Hepatocyte (in vitro differentiated cells): ENCODE data around the gene MICU2. TPM values are rescaled to one million over a fixed set of nuclear protein-coding genes. Genes with fewer than 3 reads are reported as not detected.

ENCODE experiments used
- DNase-seq: peaks from one replicate; pipeline ENCODE4 v3.0.0-alpha.2; 2016; ENCODE audit warnings: low spot score
- H2AFZ ChIP-seq: fragments of 200-600 bp; sonication (generic); 2 replicates; pipeline ENCODE4 v1.6.0; 2016; ENCODE audit warnings: antibody characterized with exemption, mild to moderate bottlenecking
- H3K27ac ChIP-seq: fragments of 200-600 bp; sonication (generic); 2 replicates; pipeline ENCODE4 v1.5.1; 2016; ENCODE audit warnings: mild to moderate bottlenecking
- H3K27me3 ChIP-seq: fragments of 200-600 bp; sonication (generic); 2 replicates; pipeline ENCODE4 v1.6.1; 2016
- H3K36me3 ChIP-seq: fragments of 200-600 bp; sonication (generic); replicated peaks from 2 replicates; pipeline ENCODE4 v1.5.1; 2016; ENCODE audit warnings: low read depth; ENCODE audit not compliant: insufficient read depth
- H3K4me1 ChIP-seq: fragments of 200-600 bp; sonication (generic); 2 replicates; pipeline ENCODE4 v1.5.1; 2016; ENCODE audit warnings: mild to moderate bottlenecking, moderate library complexity; ENCODE audit not compliant: insufficient read depth
- H3K4me2 ChIP-seq: fragments of 200-600 bp; sonication (generic); 2 replicates; pipeline ENCODE4 v1.6.0; 2016
- H3K4me3 ChIP-seq: fragments of 200-600 bp; sonication (generic); 2 replicates; pipeline ENCODE4 v1.5.1; 2016; ENCODE audit warnings: mild to moderate bottlenecking
- H3K79me2 ChIP-seq: fragments of 200-600 bp; sonication (generic); 2 replicates; pipeline ENCODE4 v1.6.0; 2017; ENCODE audit warnings: mild to moderate bottlenecking
- H3K9me2 ChIP-seq: fragments of 200-600 bp; sonication (generic); replicated peaks from 2 replicates; pipeline ENCODE4 v1.6.0; 2017; ENCODE audit warnings: mild to moderate bottlenecking; ENCODE audit not compliant: insufficient read depth
- H3K9me3 ChIP-seq: fragments of 200-600 bp; sonication (generic); 2 replicates; pipeline ENCODE4 v1.5.1; 2016; ENCODE audit warnings: low read depth, mild to moderate bottlenecking
- H4K20me1 ChIP-seq: fragments of 200-600 bp; sonication (generic); 2 replicates; pipeline ENCODE4 v1.6.0; 2016; ENCODE audit warnings: mild to moderate bottlenecking; ENCODE audit not compliant: insufficient read depth, poor library complexity, severe bottlenecking
- CTCF ChIP-seq: fragments of 200-600 bp; sonication (generic); IDR thresholded peaks from 2 replicates; pipeline ENCODE4 v1.5.1; 2016; ENCODE audit warnings: antibody characterized with exemption, mild to moderate bottlenecking; ENCODE audit not compliant: poor library complexity
- EZH2 ChIP-seq: fragments of 200-600 bp; sonication (generic); IDR thresholded peaks from 2 replicates; pipeline ENCODE4 v1.6.1; 2016; ENCODE audit warnings: antibody characterized with exemption, mild to moderate bottlenecking, borderline replicate concordance
- EZH2phosphoT487 ChIP-seq: fragments of 200-600 bp; sonication (generic); IDR thresholded peaks from one replicate; pipeline ENCODE4 v1.6.1; 2018; ENCODE audit warnings: antibody characterized with exemption, mild to moderate bottlenecking, low read depth, moderate library complexity; ENCODE audit not compliant: unreplicated experiment, severe bottlenecking
- WGBS: methylation state at CpG from one replicate; pipeline ENCODE4 v1.1.6; 2016; ENCODE audit warnings: low lambda C conversion rate; ENCODE audit errors: missing lambda C conversion rate; 5-methylcytosine and 5-hydroxymethylcytosine counted together
- polyA plus RNA-seq: library from polyadenylated mRNA; unstranded; fragments of >200 nt; fragmentation: Nextera tagmentation; extraction: Ambion mirVana; gene quantifications from 2 replicates; pipeline ENCODE4 v1.2.1, GENCODE V29; 2016
- total RNA-seq: library from RNA; depleted of rRNA; stranded (reverse); fragments of >200 nt; gene quantifications from 2 replicates; pipeline ENCODE4 v1.2.3, GENCODE V29; 2014

MICU2 gene
- total and polyA plus RNA-seq, 2 experiments from 2014 or later: 48.1 to 95.7 TPM

- Histone ChIP-seq H3K79me2 (peaks cover 5% of the 10 kb centered on the region), H3K27ac (no peak overlapping the region), H4K20me1 (no peaks in the 10 kb centered on the region), H2AFZ (no peak overlapping the region), H3K4me2 (no peak overlapping the region), H3K4me1 (no peaks in the 10 kb centered on the region), H3K4me3 (no peak overlapping the region), H3K9me2 (no peaks in the 10 kb centered on the region), H3K36me3 (no peaks in the 10 kb centered on the region), H3K27me3 (no peaks in the 10 kb centered on the region), H3K9me3 (no peaks in the 10 kb centered on the region)
- no peak for DNase-seq
- 86% methylated on average over 4 of the region's 4 CpGs for WGBS
- no peak for TF ChIP-seq EZH2
- TF ChIP-seq EZH2phosphoT487: no peak
- TF ChIP-seq CTCF: no peak
These were observed 65.7 kb downstream of the MICU2 start for GRCh38 chr13:21538280-21538679.

- TF ChIP-seq CTCF (no peak), EZH2 (no peak), EZH2phosphoT487 (no peak)
- Histone ChIP-seq H3K9me3 (no peaks in the 10 kb centered on the region), H4K20me1 (no peaks in the 10 kb centered on the region), H3K9me2 (no peaks in the 10 kb centered on the region), H3K27me3 (no peaks in the 10 kb centered on the region), H3K36me3 (no peaks in the 10 kb centered on the region), H3K79me2 (no peaks in the 10 kb centered on the region), H3K4me3 (no peak overlapping the region), H3K4me2 (no peak overlapping the region), H3K27ac (no peak overlapping the region), H3K4me1 (no peaks in the 10 kb centered on the region), H2AFZ (no peak overlapping the region)
- 78% methylated on average over 1 of the region's 1 CpG for WGBS
- DNase-seq: no peak
These were observed 66.9 kb downstream of the MICU2 start for GRCh38 chr13:21537105-21537504.

GRCh38 chr13:21534760-21535159 is 69.2 kb downstream of the MICU2 start:
- no peaks in the 10 kb centered on the region for H3K9me3 ChIP-seq
- WGBS: 93% methylated on average over 1 of the region's 1 CpG
- H3K9me2 ChIP-seq: no peaks in the 10 kb centered on the region
- H3K36me3 ChIP-seq: no peaks in the 10 kb centered on the region
- H3K79me2 ChIP-seq: no peaks in the 10 kb centered on the region
- no peak overlapping the region for H3K4me3 ChIP-seq
- H4K20me1 ChIP-seq: no peaks in the 10 kb centered on the region
- no peaks in the 10 kb centered on the region for H3K27me3 ChIP-seq
- peaks cover 2% of the 10 kb centered on the region for H3K4me1 ChIP-seq
- H3K4me2 ChIP-seq: no peak overlapping the region
- DNase-seq: no peak
- no peak for TF ChIP-seq EZH2phosphoT487
- no peak overlapping the region for H2AFZ ChIP-seq
- no peak overlapping the region for H3K27ac ChIP-seq

- Histone ChIP-seq H2AFZ (no peak overlapping the region), H3K27ac (no peak overlapping the region), H3K4me1 (peaks cover 12% of the 10 kb centered on the region), H3K36me3 (no peaks in the 10 kb centered on the region), H3K4me3 (no peak overlapping the region), H3K9me2 (no peaks in the 10 kb centered on the region), H3K27me3 (no peaks in the 10 kb centered on the region), H3K9me3 (no peaks in the 10 kb centered on the region), H3K79me2 (peaks cover 3% of the 10 kb centered on the region), H3K4me2 (no peak overlapping the region), H4K20me1 (no peaks in the 10 kb centered on the region)
- TF ChIP-seq EZH2 (no peak), EZH2phosphoT487 (no peak), CTCF (no peak)
- WGBS: 82% methylated on average over 5 of the region's 5 CpGs
- DNase-seq: no peak
These were observed 72.5 kb downstream of the MICU2 start for GRCh38 chr13:21531455-21531854.
